Activated CD8-positive, alpha-beta memory T cell treated with anti-CD3 and anti-CD28 coated beads, Interleukin-2, amount 50 U/mL, for 24 hours (primary cell): Measurements from ENCODE around the gene TNS3.
"Not testable (repeated sequence)": the region's sequence is repeated elsewhere in the genome, so short reads cannot be mapped to it uniquely, and the experiment has no call there.

Source experiments
- DNase-seq: peaks from one replicate; pipeline ENCODE4 v3.0.0-alpha.2; 2020; ENCODE audit errors: extremely low read depth

Gene TNS3

DNA sequence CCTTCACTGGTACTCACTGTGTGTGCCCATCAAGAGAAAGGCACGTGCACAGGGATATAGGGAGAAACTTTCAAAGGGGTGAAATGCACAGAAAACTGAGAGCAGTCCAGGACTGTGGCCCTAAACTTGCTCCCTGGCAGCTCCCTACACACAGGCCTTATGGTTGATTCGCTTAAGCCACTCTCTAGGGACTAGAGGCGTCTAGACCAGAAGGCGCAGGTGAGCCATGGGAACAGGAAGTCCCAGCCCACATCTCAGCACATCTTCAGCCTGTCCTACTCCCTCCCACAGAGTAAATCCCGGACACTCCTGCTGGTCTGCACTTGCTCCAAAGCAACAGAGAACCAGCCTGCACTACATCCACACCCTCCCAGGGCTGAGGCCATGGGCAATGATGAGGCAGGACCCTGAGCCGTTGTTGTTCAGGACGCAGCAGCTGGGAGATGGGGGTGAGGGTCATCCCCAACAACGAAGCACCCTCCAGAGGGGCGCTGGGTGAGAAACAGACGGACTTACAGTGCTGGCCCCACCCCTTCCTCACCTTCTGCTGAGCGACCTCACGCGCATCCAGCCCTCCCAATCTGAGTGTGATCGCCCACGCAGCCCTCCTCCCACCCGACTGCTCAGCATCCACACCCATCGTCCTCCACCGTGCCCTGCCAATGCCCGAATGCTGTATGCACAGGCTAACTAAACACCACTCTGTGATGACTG is 109.3 kb downstream of the TNS3 start:
- DNase-seq = no peak

GRCh38 chr7:47471831-47472230 is 110.1 kb downstream of the TNS3 start:
- no peak for DNase-seq

GRCh38 chr7:47471358-47471703 is 110.6 kb downstream of the TNS3 start:
- DNase-seq = no peak

DNA sequence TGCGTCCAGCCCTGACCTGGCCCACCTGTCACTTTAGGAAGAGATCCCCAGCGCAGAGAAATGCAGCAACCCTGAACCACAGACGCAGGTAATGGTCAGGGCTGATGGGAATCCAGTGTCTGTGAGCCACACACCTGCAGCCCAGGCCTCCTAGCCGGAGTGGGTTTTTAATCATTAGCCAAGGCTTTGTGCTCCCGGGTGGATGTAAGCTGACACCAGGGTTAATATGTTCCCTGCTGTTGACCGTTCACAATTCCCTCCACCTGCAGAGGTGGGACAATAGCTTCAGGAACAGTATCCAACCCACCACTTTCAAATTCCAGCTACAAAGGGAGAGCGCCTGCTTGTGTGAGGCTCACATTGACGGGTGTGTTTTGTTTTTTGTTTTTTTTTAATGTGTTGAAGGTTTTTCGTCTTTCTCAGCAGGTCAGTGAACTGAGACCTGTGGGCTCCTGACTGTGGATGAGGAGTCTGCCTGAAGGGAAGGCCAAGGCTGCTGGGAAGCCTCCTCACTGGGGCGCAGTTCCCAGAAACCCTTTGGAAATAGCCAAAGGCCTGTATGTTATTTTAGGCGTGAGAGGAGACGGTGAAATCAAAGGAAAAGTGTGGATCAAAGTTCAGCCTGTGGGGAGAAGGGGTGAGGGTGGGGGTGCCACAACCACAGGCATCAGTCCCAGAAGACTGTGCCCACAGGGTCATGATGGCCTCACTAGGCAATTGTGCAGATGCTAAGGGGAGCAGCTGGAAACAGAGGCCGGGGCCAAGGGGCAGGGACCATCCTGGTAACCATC is 111.1 kb downstream of the TNS3 start:
- no peak for DNase-seq

- not testable (repeated sequence) for DNase-seq
Observed at GRCh38 chr7:47469846-47470245, 112.1 kb downstream of the TNS3 start.

- DNase-seq = no peak
Observed at GRCh38 chr7:47466832-47467231, 115.1 kb downstream of the TNS3 start.

- no peak for DNase-seq
Observed at GRCh38 chr7:47465191-47465590, 116.7 kb downstream of the TNS3 start.

- no peak for DNase-seq
Observed at GRCh38 chr7:47464266-47464665, 117.6 kb downstream of the TNS3 start.

DNA sequence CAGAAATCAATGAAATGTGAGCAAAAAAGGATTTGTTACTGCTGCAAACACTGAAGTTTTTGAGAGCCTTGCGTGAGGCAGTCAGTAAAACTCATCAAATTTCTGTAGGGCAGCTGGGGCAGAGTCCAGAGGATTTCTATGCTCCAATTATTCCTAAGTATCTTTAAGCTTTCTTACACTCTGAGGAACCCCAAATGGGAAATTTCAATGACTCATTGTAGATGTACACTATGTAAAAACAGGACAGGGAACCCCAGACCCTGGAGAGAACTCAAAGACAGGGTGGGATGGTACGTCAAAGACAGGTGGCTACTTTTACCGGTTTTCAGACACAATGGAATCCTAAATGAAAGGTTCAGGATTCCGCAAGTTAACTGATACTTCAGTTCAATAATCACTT is 120.2 kb downstream of the TNS3 start:
- DNase-seq = no peak

DNA sequence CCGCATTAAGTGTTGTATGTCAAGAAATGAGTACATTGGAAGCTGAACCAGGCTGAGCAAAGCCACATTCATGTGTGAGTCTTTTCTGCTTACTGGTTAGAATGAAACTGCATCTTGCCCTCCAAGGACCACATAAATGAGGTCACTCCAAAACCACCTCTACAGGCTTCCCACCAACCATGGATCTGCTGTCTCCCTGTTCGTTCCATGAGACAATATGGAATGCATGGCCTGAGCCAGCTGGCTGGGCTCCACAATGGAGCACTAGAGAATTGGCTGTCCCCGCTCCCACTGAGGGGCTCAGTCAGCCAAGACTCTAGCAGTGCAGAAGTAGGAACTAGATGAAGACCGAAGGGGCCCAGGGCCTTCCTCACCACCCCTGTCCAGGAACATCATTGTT is 120.8 kb downstream of the TNS3 start:
- no peak for DNase-seq

DNA sequence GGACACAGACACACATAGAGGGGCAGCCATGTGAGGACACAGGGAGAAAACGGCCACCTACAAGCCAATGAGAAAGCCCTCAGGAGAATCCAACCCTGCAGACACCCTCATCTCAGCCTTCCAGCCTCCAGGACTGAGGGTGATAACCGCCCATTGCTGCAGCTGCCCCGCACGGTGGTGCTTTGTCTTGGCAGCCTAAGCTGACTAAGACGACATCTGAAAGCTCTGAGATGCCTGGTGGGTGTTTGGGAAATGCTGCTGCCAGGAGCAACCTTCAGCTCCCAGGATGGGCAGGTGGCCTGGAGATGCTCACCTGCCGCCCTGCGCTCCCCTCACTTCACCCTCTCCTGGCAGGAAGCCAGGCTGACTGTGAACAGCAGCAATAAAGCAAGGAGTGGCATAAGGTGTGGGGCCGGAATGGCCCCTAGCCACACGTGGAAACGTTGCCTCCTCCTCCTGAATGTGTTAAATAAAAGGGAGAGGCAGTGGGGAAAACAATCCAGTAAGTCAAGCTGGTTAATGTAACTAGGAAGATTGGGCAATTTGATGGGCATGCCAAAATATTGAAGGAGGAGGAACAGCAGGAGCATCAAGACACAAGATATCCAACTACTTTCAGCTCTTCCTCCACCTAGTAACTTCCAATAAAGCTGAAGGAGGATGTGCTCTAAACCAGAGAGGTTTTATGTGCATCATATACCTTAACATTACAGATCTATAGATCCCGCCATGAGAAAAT is 121.5 kb downstream of the TNS3 start:
- no peak for DNase-seq

- DNase-seq = no peak
Observed at GRCh38 chr7:47458486-47458885, 123.4 kb downstream of the TNS3 start.

GRCh38 chr7:47458057-47458456 is 123.9 kb downstream of the TNS3 start:
- DNase-seq = no peak

- DNase-seq = no peak
Observed at GRCh38 chr7:47456210-47456955, 125.5 kb downstream of the TNS3 start.

DNA sequence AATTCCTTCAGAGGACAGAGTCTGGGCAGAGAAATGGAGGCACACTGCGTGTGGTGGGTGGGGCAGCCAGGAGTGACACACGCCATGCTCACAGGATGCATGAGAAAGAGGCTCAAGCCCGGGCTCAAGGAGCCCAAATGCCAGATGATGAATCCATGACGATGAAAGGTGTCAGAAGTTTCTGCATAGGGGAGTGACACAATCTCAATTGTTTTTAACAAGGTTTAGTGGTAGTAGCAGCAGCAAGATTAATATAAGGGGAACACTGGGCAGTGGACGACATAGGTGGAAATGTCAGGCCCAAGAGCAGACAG is 126.1 kb downstream of the TNS3 start:
- no peak for DNase-seq

DNA sequence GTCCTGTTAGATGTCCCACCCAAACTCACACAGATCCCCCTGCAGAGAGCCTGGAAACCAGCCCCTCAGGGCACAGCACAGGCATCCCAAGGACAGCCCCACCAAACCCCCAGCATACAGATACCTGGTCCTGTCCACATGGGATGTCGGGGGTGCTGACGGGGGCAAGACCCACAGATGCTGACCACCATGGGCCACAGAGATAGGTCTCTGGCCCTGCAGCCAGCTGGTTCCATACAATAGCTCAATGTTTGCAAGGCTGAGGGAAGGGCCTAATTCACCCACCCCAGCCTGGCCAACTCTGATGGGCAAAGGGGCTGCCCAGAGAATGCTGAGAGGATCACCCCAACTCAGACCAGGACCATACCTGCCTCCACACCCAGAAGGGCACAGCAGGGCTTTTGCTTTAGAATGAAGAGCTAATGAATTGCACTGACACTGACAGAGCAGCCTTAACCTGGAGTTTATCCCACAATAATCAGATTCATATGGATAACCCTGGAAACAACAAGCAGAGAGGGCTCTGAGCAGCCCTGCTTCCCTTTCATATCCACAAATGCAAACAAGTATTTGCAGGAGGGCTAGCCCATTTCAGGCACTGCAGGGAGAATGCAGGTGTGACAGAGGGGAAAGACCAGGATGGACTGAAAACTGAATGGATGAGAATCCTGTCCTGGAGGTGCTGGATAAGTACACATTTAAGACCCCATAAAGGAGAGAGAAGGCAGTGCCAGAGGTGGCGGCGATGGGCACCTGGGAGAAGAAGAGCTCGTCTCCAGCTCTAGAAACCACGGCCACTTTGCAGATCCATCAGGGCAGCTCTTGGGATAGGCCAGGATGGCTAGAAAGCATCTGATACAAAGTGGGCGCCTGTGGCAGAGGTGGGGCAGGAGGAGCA is 126.7 kb downstream of the TNS3 start:
- no peak for DNase-seq

GRCh38 chr7:47454069-47454973 is 127.6 kb downstream of the TNS3 start:
- no peak for DNase-seq

GRCh38 chr7:47453093-47454061 is 128.5 kb downstream of the TNS3 start:
- no peak for DNase-seq

DNA sequence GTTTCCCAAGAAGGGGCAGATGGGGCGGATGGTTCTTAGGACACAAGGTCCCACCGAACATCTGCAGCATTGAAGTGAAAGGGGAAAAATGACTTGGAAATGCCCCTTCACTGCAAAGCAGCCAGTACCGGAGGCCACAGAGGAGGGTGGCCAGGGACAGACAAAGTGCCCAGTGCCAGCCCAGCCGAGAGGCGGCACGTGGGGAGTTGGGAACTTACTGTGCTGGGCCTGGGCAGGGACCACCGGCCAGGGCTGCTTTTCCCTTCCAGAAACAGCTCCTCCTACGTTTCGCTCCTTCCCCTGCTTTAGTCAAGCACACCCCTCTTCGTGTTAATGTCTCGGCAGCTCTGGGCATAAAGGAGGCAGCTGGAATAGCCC is 129.2 kb downstream of the TNS3 start:
- DNase-seq = no peak
